Measurements from ENCODE around the gene WDR18.
A peak's percentile ranks its signal among the peaks of the same experiment; 100 is the strongest.

The WDR18 gene

GRCh38 chr19:964761-965694 lies 19.1 kb upstream of the WDR18 start:
- no peak for DNase-seq (ENCODE audit: low spot score)

- DNase-seq (ENCODE audit: low spot score): no peak
These were observed 17.6 kb upstream of the WDR18 start for GRCh38 chr19:966485-967088.

GRCh38 chr19:970695-971094 lies 13.4 kb upstream of the WDR18 start:
- no peak for DNase-seq (ENCODE audit: low spot score)

- no peak for DNase-seq (ENCODE audit: low spot score)
These were observed 12.3 kb upstream of the WDR18 start for GRCh38 chr19:971795-972194.

- DNase-seq (ENCODE audit: low spot score): no peak
These were observed 11.9 kb upstream of the WDR18 start for GRCh38 chr19:972281-972680.

- DNase-seq (ENCODE audit: low spot score): no peak
These were observed 10.2 kb upstream of the WDR18 start for GRCh38 chr19:973726-974563.

- DNase-seq (ENCODE audit: low spot score): no peak
These were observed 9.4 kb upstream of the WDR18 start for GRCh38 chr19:974564-975257.

GRCh38 chr19:976476-976875 lies 7.7 kb upstream of the WDR18 start:
- no peak for DNase-seq (ENCODE audit: low spot score)

- no peak for DNase-seq (ENCODE audit: low spot score)
These were observed 7.1 kb upstream of the WDR18 start for GRCh38 chr19:977058-977464.

GRCh38 chr19:979318-979741 lies 4.8 kb upstream of the WDR18 start:
- DNase-seq (ENCODE audit: low spot score): no peak

GRCh38 chr19:980133-980998 lies 3.8 kb upstream of the WDR18 start:
- peak; percentile 63 for DNase-seq (ENCODE audit: low spot score)

- DNase-seq (ENCODE audit: low spot score): peak; percentile 64
These were observed 1.5 kb upstream of the WDR18 start for GRCh38 chr19:982567-983170.

GRCh38 chr19:986083-986482 lies 1.9 kb downstream of the WDR18 start:
- no peak for DNase-seq (ENCODE audit: low spot score)

GRCh38 chr19:988081-988480 lies 3.9 kb downstream of the WDR18 start:
- no peak for DNase-seq (ENCODE audit: low spot score)

GRCh38 chr19:988510-988909 lies 4.4 kb downstream of the WDR18 start:
- DNase-seq (ENCODE audit: low spot score): no peak

- no peak for DNase-seq (ENCODE audit: low spot score)
These were observed 5.4 kb downstream of the WDR18 start for GRCh38 chr19:989381-990081.

- no peak for DNase-seq (ENCODE audit: low spot score)
These were observed 6.0 kb downstream of the WDR18 start for GRCh38 chr19:990119-990571.

- no peak for DNase-seq (ENCODE audit: low spot score)
These were observed 6.6 kb downstream of the WDR18 start for GRCh38 chr19:990746-991145.

GRCh38 chr19:991174-991931 lies 7.2 kb downstream of the WDR18 start:
- DNase-seq (ENCODE audit: low spot score): no peak
